GM12878 (cell line): ENCODE measurements around the gene NF1. TPM values are rescaled to one million over a fixed set of nuclear protein-coding genes. Genes with fewer than 3 reads are reported as not detected.

ENCODE experiments used
- ATAC-seq: fragments of 200-7000 bp; cut with Tn5 transposase; 3 replicates; pipeline ENCODE4 v1.9.1; 2020; ENCODE audit warnings: mild to moderate bottlenecking, moderate library complexity
- BruUV-seq: library from RNA; stranded (reverse); fragments of 400-500 nt; replicated peaks from 2 replicates; lab custom pipeline; 2021; lab: Mats Ljungman, UMichigan
- CTCF ChIA-PET: fragments of 300-600 bp; sonication (Branson Sonifier 250); formaldehyde crosslinking; extraction: SDS; loops from one replicate; lab custom pipeline; 2021; ENCODE audit warnings: inconsistent platforms; lab: Yijun Ruan, JAX
- POLR2A ChIA-PET: fragments of 350-600 bp; formaldehyde crosslinking; extraction: SDS; loops from one replicate; lab custom pipeline; 2021; ENCODE audit warnings: inconsistent platforms; lab: Charles Lee
- RAD21 ChIA-PET: fragments of 300-600 bp; sonication (Branson Sonifier 250); formaldehyde crosslinking; loops from one replicate; lab custom pipeline; 2023; ENCODE audit warnings: antibody characterized with exemption; ENCODE audit not compliant: unreplicated experiment; lab: Charles Lee
- SMC1A ChIA-PET: fragments of 300-600 bp; sonication (Branson Sonifier 250); formaldehyde crosslinking; loops from one replicate; lab custom pipeline; 2023; ENCODE audit not compliant: unreplicated experiment, uncharacterized antibody; lab: Charles Lee
- DNase-seq: peaks from one replicate; pipeline ENCODE4 v3.0.0-alpha.2; 2011; ENCODE audit warnings: low read depth, low spot score
- FAIRE-seq: peaks from 3 replicates; lab custom pipeline; 2011; peaks lifted over from hg19 to GRCh38; lab: Jason Lieb, UNC
- H2AFZ ChIP-seq: 2 replicates; pipeline ENCODE4 v1.6.0; 2011; ENCODE audit warnings: low read depth, low read length, control low read depth; ENCODE audit not compliant: control insufficient read depth
- H3K27ac ChIP-seq: 2 replicates; pipeline ENCODE4 v1.5.1; 2011; ENCODE audit warnings: control low read depth; ENCODE audit not compliant: control insufficient read depth, insufficient read depth
- H3K27me3 ChIP-seq, 2 experiments: replicated peaks in 1 of 2; 2 replicates each; pipeline versions ENCODE4 v1.6.0 to v1.6.1; 2011; ENCODE audit warnings: low read length in 1 of 2; ENCODE audit not compliant: control insufficient read depth in 2 of 2, insufficient read depth in 2 of 2
- H3K36me3 ChIP-seq, 2 experiments: 2 replicates each; pipeline ENCODE4 v1.5.1; 2011; ENCODE audit warnings: low read length in 1 of 2; ENCODE audit not compliant: control insufficient read depth in 2 of 2, insufficient read depth in 2 of 2
- H3K4me1 ChIP-seq: 2 replicates; pipeline ENCODE4 v1.6.1; 2011; ENCODE audit warnings: mild to moderate bottlenecking, low read length, moderate library complexity, mixed read lengths; ENCODE audit not compliant: control insufficient read depth, insufficient read depth
- H3K4me2 ChIP-seq: 2 replicates; pipeline ENCODE4 v1.6.0; 2011; ENCODE audit warnings: control low read depth; ENCODE audit not compliant: control insufficient read depth, insufficient read depth
- H3K4me3 ChIP-seq: fragments of 200-600 bp; sonication (generic); 2 replicates; pipeline ENCODE4 v1.5.1; 2016
- H3K79me2 ChIP-seq: 2 replicates; pipeline ENCODE4 v1.6.0; 2011; ENCODE audit warnings: low read length; ENCODE audit not compliant: control insufficient read depth, insufficient read depth
- H3K9ac ChIP-seq: 2 replicates; pipeline ENCODE4 v1.8.0; 2011; ENCODE audit warnings: low read length, control low read depth, mixed read lengths; ENCODE audit not compliant: control insufficient read depth, insufficient read depth
- H3K9me3 ChIP-seq: replicated peaks from 3 replicates; pipeline ENCODE4 v1.5.1; 2011; ENCODE audit warnings: mild to moderate bottlenecking, low read length; ENCODE audit not compliant: control insufficient read depth, insufficient read depth
- H4K20me1 ChIP-seq: 2 replicates; pipeline ENCODE4 v1.6.0; 2011; ENCODE audit not compliant: control insufficient read depth, insufficient read depth
- BHLHE40 ChIP-seq, 2 experiments: fragments of 450-650 bp in 1 of 2; IDR thresholded peaks; 2 replicates each; pipeline ENCODE4 v1.6.1; 2011 to 2017; ENCODE audit warnings: low read depth in 2 of 2, borderline replicate concordance in 1 of 2, improper control_type of control experiment in 1 of 2, low read length in 1 of 2, mild to moderate bottlenecking in 1 of 2
- CHD4 ChIP-seq: fragments of 200-600 bp; sonication (generic); IDR thresholded peaks from 2 replicates; pipeline ENCODE4 v1.6.1; 2016; ENCODE audit warnings: mild to moderate bottlenecking
- EED ChIP-seq: sonication (generic); IDR thresholded peaks from 2 replicates; pipeline ENCODE4 v1.6.1; 2016; ENCODE audit warnings: antibody characterized with exemption, low read depth
- ETV6 ChIP-seq, 2 experiments: fragments of 450-650 bp in 1 of 2; IDR thresholded peaks in 1 of 2; conservative IDR thresholded peaks in 1 of 2; 2 replicates each; pipeline ENCODE4 v1.6.1; 2014; ENCODE audit warnings: antibody characterized with exemption in 1 of 2, borderline replicate concordance in 1 of 2, low read depth in 1 of 2, mild to moderate bottlenecking in 1 of 2, moderate library complexity in 1 of 2
- EZH2 ChIP-seq: IDR thresholded peaks from 2 replicates; pipeline ENCODE4 v1.6.1; 2012; ENCODE audit warnings: low read depth, mild to moderate bottlenecking, control low read depth, inconsistent platforms, low read length, borderline replicate concordance; ENCODE audit not compliant: control insufficient read depth
- FOXK2 ChIP-seq: fragments of 450-650 bp; IDR thresholded peaks from 2 replicates; pipeline ENCODE4 v1.6.1; 2017; ENCODE audit warnings: mild to moderate bottlenecking, moderate library complexity
- HDAC2 ChIP-seq: fragments of 200-600 bp; sonication (generic); IDR thresholded peaks from 2 replicates; pipeline ENCODE4 v1.6.1; 2017
- MLLT1 ChIP-seq: fragments of 450-650 bp; IDR thresholded peaks from 2 replicates; pipeline ENCODE4 v1.6.1; 2016; ENCODE audit warnings: mild to moderate bottlenecking
- NFYB ChIP-seq: IDR thresholded peaks from 2 replicates; pipeline ENCODE4 v1.6.1; 2011; ENCODE audit warnings: low read depth, mild to moderate bottlenecking, low read length, improper control_type of control experiment, moderate library complexity; ENCODE audit not compliant: insufficient read depth
- NKRF ChIP-seq: fragments of 450-650 bp; conservative IDR thresholded peaks from 2 replicates; pipeline ENCODE4 v1.6.1; 2017; ENCODE audit warnings: mild to moderate bottlenecking, moderate library complexity
- SMAD1 ChIP-seq: fragments of 450-650 bp; IDR thresholded peaks from 2 replicates; pipeline ENCODE4 v1.6.1; 2018; ENCODE audit warnings: mild to moderate bottlenecking, low read depth; ENCODE audit not compliant: partially characterized antibody
- TBL1XR1 ChIP-seq: IDR thresholded peaks from 2 replicates; pipeline ENCODE4 v1.6.1; 2012; ENCODE audit warnings: low read depth, low read length, improper control_type of control experiment
- ZNF274 ChIP-seq: IDR thresholded peaks from one replicate; pipeline ENCODE4 v1.8.0; 2011; ENCODE audit not compliant: insufficient read length, insufficient read depth
- WGBS: methylation state at CpG from one replicate; pipeline ENCODE4 v1.1.6; 2016; ENCODE audit warnings: low lambda C conversion rate; ENCODE audit not compliant: insufficient replicate concordance, insufficient coverage; ENCODE audit errors: missing lambda C conversion rate; 5-methylcytosine and 5-hydroxymethylcytosine counted together
- in situ Hi-C: fragments of 300-500 bp; cut with MboI; formaldehyde crosslinking; loops from 9 replicates; pipeline ENCODE4 v1.14.3; 2018; ENCODE audit warnings: mixed read lengths
- intact Hi-C: fragments of 100-400 bp; cut with micrococcal nuclease; formaldehyde crosslinking; loops from one replicate; pipeline ENCODE4 v1.14.2; 2022; ENCODE audit not compliant: unreplicated experiment
- polyA plus RNA-seq, 11 experiments: library from polyadenylated mRNA; depleted of rRNA in 4 of 11; unstranded in 6 of 11; stranded (reverse) in 5 of 11; fragments of >200 nt; fragmentation: Nextera tagmentation in 4 of 11; fragmentation: Illumina TruSeq in 1 of 11; extraction: Ambion mirVana in 4 of 11; extraction: Trizol in 1 of 11; gene quantifications; 1 replicate in 1 of 11; 2 replicates in 10 of 11; pipeline versions ENCODE4 v1.2.1 to v1.2.3, GENCODE V29; 2011 to 2016; ENCODE audit warnings: inconsistent platforms in 2 of 11, missing spikeins in 2 of 11, low read depth in 1 of 11
- total RNA-seq, 4 experiments: library from RNA; depleted of rRNA in 3 of 4; stranded (reverse); fragments of >200 nt in 3 of 4; fragmentation: Illumina TruSeq in 1 of 4; extraction: Trizol in 1 of 4; gene quantifications; 2 replicates each; pipeline versions ENCODE4 v1.2.1 to v1.2.3, GENCODE V29; 2013 to 2021

The NF1 gene
- total and polyA plus RNA-seq, 10 of the 15 experiments (the other 5 are each of a cell fraction or from before 2014, with no cell fraction given): 2.5 to 31.8 (median 16.6) TPM

GRCh38 chr17:31114956-31115555 lies 20.3 kb downstream of the NF1 start:
- no peak for FAIRE-seq
- WGBS: 65% methylated on average over 3 of the region's 3 CpGs

More at GRCh38 chr17:31114956-31115555, 20.3 kb downstream of the NF1 start:
- RAD21 ChIA-PET: interaction anchor here (0.5 kb wide), 1 partner anchor 196 kb away, joined by 3 read pairs; no protein-coding TSS in a partner anchor
- Histone ChIP-seq H3K27me3 (no peaks in the 10 kb centered on the region), H3K27ac (no peak overlapping the region), H4K20me1 (no peaks in the 10 kb centered on the region), H2AFZ (no peak overlapping the region), H3K79me2 (peaks cover 2% of the 10 kb centered on the region), H3K9me3 (no peaks in the 10 kb centered on the region; the same call in 2 of the 3 replicates), H3K4me1 (peaks cover 5% of the 10 kb centered on the region; the same call in 1 of the 2 replicates), H3K36me3 (no peaks in the 10 kb centered on the region), H3K4me3 (no peak overlapping the region), H3K9ac (no peak overlapping the region), H3K4me2 (no peak overlapping the region)
- TF ChIP-seq TBL1XR1 (no peak), ZNF274 (no peak), CHD4 (no peak), HDAC2 (no peak), BHLHE40 (IDR thresholded peaks at IDR 0.05; ENCODE audit: borderline replicate concordance in 1 of 2, low read depth in 2 of 2, low read length in 1 of 2) (no peak), ETV6 (conservative IDR thresholded peaks at IDR 0.05 in 1 of 2, IDR thresholded peaks at IDR 0.05 in 1 of 2; ENCODE audit: borderline replicate concordance in 1 of 2, low read depth in 1 of 2) (no peak), FOXK2 (no peak), NFYB (no peak), MLLT1 (no peak), NKRF (no peak), SMAD1 (no peak), EZH2 (no peak), EED (no peak)
- CTCF ChIA-PET: interaction anchor here (0.6 kb wide), 1 partner anchor 613 kb away, joined by 3 read pairs; no protein-coding TSS in a partner anchor
- BruUV-seq: no TSS peak
- intact Hi-C loops (no loop called here), in situ Hi-C loops (no loop called here)
- POLR2A ChIA-PET: no interaction called here
- ATAC-seq (no peak; the same call in 2 of the 3 replicates), DNase-seq (no peak)
- SMC1A ChIA-PET: interaction anchor here (0.6 to 1.5 kb wide), 2 partner anchors 9 to 26 kb away, joined by 3 to 4 read pairs; no protein-coding TSS in a partner anchor
